ENCODE data around the gene VPS4A.

VPS4A gene

GRCh38 chr16:69340095-69340644, 29.0 kb downstream of the VPS4A start:
- TF ChIP-seq POLR2AphosphoS5 (IDR thresholded peaks at IDR 0.05; ENCODE audit: low read depth): no peak
- TF ChIP-seq GABPA (IDR thresholded peaks at IDR 0.05; ENCODE audit: low read depth): no peak
- no peak for TF ChIP-seq CTCF (IDR thresholded peaks at IDR 0.05; ENCODE audit: insufficient read depth, low read length)
- no peak for TF ChIP-seq SPI1 (IDR thresholded peaks at IDR 0.05; ENCODE audit: borderline replicate concordance, low read depth)
- no peak for TF ChIP-seq REST (IDR thresholded peaks at IDR 0.05; ENCODE audit: insufficient replicate concordance, low read depth)
- Histone ChIP-seq H3K27ac (replicated peaks) (peak overlapping the region; percentile 84), H3K4me3 (replicated peaks; ENCODE audit: insufficient read depth, low read length) (peak overlapping the region; percentile 80), H3K27me3 (ENCODE audit: insufficient read depth, poor library complexity, severe bottlenecking) (no peaks in the 10 kb centered on the region)
- DNase-seq (ENCODE audit: low read depth in 1 of 2, low spot score in 1 of 2): no peak

- Histone ChIP-seq H3K27ac (replicated peaks) (no peak overlapping the region), H3K4me3 (replicated peaks; ENCODE audit: insufficient read depth, low read length) (no peak overlapping the region), H3K27me3 (ENCODE audit: insufficient read depth, poor library complexity, severe bottlenecking) (no peaks in the 10 kb centered on the region)
- TF ChIP-seq SPI1 (IDR thresholded peaks at IDR 0.05; ENCODE audit: borderline replicate concordance, low read depth): no peak
- TF ChIP-seq POLR2AphosphoS5 (IDR thresholded peaks at IDR 0.05; ENCODE audit: low read depth): no peak
- no peak for TF ChIP-seq CTCF (IDR thresholded peaks at IDR 0.05; ENCODE audit: insufficient read depth, low read length)
- no peak for TF ChIP-seq GABPA (IDR thresholded peaks at IDR 0.05; ENCODE audit: low read depth)
- no peak for DNase-seq (ENCODE audit: low read depth in 1 of 2, low spot score in 1 of 2)
Observed at GRCh38 chr16:69344171-69344570, 33.0 kb downstream of the VPS4A start.

GRCh38 chr16:69345923-69346322, 34.8 kb downstream of the VPS4A start:
- H3K4me3 ChIP-seq (replicated peaks; ENCODE audit: insufficient read depth, low read length): no peak overlapping the region
- DNase-seq (ENCODE audit: low read depth in 1 of 2, low spot score in 1 of 2): no peak
- no peaks in the 10 kb centered on the region for H3K27me3 ChIP-seq (ENCODE audit: insufficient read depth, poor library complexity, severe bottlenecking)
- no peak overlapping the region for H3K27ac ChIP-seq (replicated peaks)
- TF ChIP-seq CTCF (IDR thresholded peaks at IDR 0.05; ENCODE audit: insufficient read depth, low read length) (no peak), GABPA (IDR thresholded peaks at IDR 0.05; ENCODE audit: low read depth) (no peak), SPI1 (IDR thresholded peaks at IDR 0.05; ENCODE audit: borderline replicate concordance, low read depth) (no peak), POLR2AphosphoS5 (IDR thresholded peaks at IDR 0.05; ENCODE audit: low read depth) (no peak), REST (IDR thresholded peaks at IDR 0.05; ENCODE audit: insufficient replicate concordance, low read depth) (no peak)

GRCh38 chr16:69346683-69347082, 35.5 kb downstream of the VPS4A start:
- DNase-seq (ENCODE audit: low read depth in 1 of 2, low spot score in 1 of 2): no peak
- Histone ChIP-seq H3K4me3 (replicated peaks; ENCODE audit: insufficient read depth, low read length) (no peak overlapping the region), H3K27ac (replicated peaks) (no peak overlapping the region), H3K27me3 (ENCODE audit: insufficient read depth, poor library complexity, severe bottlenecking) (no peaks in the 10 kb centered on the region)
- no peak for TF ChIP-seq POLR2AphosphoS5 (IDR thresholded peaks at IDR 0.05; ENCODE audit: low read depth)
- TF ChIP-seq REST (IDR thresholded peaks at IDR 0.05; ENCODE audit: insufficient replicate concordance, low read depth): no peak
- TF ChIP-seq CTCF (IDR thresholded peaks at IDR 0.05; ENCODE audit: insufficient read depth, low read length): no peak
- TF ChIP-seq SPI1 (IDR thresholded peaks at IDR 0.05; ENCODE audit: borderline replicate concordance, low read depth): no peak
- TF ChIP-seq GABPA (IDR thresholded peaks at IDR 0.05; ENCODE audit: low read depth): no peak

Measured in HL-60 (cell line).